Ovary (tissue), 9 donors: ENCODE results near the gene PPP1R14C. TPM values are rescaled to one million over a fixed set of nuclear protein-coding genes. Genes with fewer than 3 reads are reported as not detected.

Experiments
- DNase-seq, 5 donors: peaks; one replicate each; pipeline ENCODE4 v3.0.0-alpha.2; 2019 to 2020
- H3K27ac ChIP-seq, 2 donors: fragments of 200-600 bp; one replicate each; pipeline versions ENCODE4 v1.5.1 to v1.8.0; 2019 to 2022
- H3K27me3 ChIP-seq: fragments of 200-600 bp; one replicate; pipeline ENCODE4 v1.8.0; 2022
- H3K36me3 ChIP-seq: fragments of 200-600 bp; sonication (generic); one replicate; pipeline ENCODE4 v1.5.1; 2019
- H3K4me1 ChIP-seq: one replicate; pipeline ENCODE4 v1.8.1; 2013; ENCODE audit warnings: mild to moderate bottlenecking, moderate library complexity; ENCODE audit not compliant: insufficient read depth
- H3K4me3 ChIP-seq: fragments of 200-600 bp; sonication (generic); one replicate; pipeline ENCODE4 v1.5.1; 2017
- H3K9me3 ChIP-seq, 2 donors: fragments of 200-600 bp in 1 of 2; sonication (generic) in 1 of 2; one replicate each; pipeline versions ENCODE4 v1.5.1 to v1.8.1; 2013 to 2019; ENCODE audit warnings: mild to moderate bottlenecking in 1 of 2, moderate library complexity in 1 of 2
- CTCF ChIP-seq, 3 donors: fragments of 450-650 bp in 2 of 3; fragments of 200-600 bp in 1 of 3; IDR thresholded peaks; one replicate each; pipeline versions ENCODE4 v1.5.1 to v1.8.0; 2016 to 2022; ENCODE audit warnings: antibody characterized with exemption in 3 of 3, mild to moderate bottlenecking in 1 of 3
- EP300 ChIP-seq: sonication (generic); formaldehyde crosslinking; IDR thresholded peaks from one replicate; pipeline ENCODE4 v1.6.1; 2017; ENCODE audit warnings: antibody characterized with exemption
- POLR2A ChIP-seq: fragments of 450-650 bp; IDR thresholded peaks from one replicate; pipeline ENCODE4 v1.6.1; 2017; ENCODE audit warnings: antibody characterized with exemption, mild to moderate bottlenecking, moderate library complexity
- WGBS, 3 donors: extraction: QIAGEN DNeasy Blood & Tissue Kit in 1 of 3; methylation state at CpG; one replicate each; pipeline versions ENCODE4 v1.1.5 to v1.1.7; 2013 to 2017; 5-methylcytosine and 5-hydroxymethylcytosine counted together
- intact Hi-C, 4 donors: fragments of 100-400 bp; cut with DNase I; formaldehyde crosslinking; loops; one replicate each; pipeline versions ENCODE4 v1.11.0 to v1.15.1; 2022 to 2023
- polyA plus RNA-seq, 2 donors: library from polyadenylated mRNA; stranded (reverse); fragments of 200-250 nt in 1 of 2; fragments of 350-450 nt in 1 of 2; fragmentation: Illumina TruSeq in 1 of 2; extraction: RNeasy Lipid Tissue Mini Kit (QIAGEN cat#74804) in 1 of 2; gene quantifications; one replicate each; pipeline ENCODE4 v1.2.3, GENCODE V29; 2013 to 2014
- total RNA-seq, 7 donors: library from RNA; depleted of rRNA in 2 of 7; stranded (reverse); fragments of >200 nt in 2 of 7; fragmentation: NEBNext Ultra II Directional in 3 of 7; extraction: Animal tissue kit (Norgen Biotek cat#: 25700) in 3 of 7; gene quantifications; one replicate each; pipeline versions ENCODE4 v1.1.0 to v1.2.4, GENCODE V29; 2016 to 2023
- donor health status: DM: no; HTN: no; CAD: no; lungs with moderate emphysema.
- donor health status: DM: no; HTN: no; CAD: no.
- donor health status: Bipolar disorder and iron deficiency.
- donor health status: DM: yes; HTN: yes; CAD: no.
- donor health status: DM: no; HTN: no; CAD: no.
- donor health status: DM: yes; HTN: yes; CAD: no.

The PPP1R14C gene
- total and polyA plus RNA-seq, 9 donors, result 0.12 to 8.6 (median 0.40) TPM; not detected in 2

DNA sequence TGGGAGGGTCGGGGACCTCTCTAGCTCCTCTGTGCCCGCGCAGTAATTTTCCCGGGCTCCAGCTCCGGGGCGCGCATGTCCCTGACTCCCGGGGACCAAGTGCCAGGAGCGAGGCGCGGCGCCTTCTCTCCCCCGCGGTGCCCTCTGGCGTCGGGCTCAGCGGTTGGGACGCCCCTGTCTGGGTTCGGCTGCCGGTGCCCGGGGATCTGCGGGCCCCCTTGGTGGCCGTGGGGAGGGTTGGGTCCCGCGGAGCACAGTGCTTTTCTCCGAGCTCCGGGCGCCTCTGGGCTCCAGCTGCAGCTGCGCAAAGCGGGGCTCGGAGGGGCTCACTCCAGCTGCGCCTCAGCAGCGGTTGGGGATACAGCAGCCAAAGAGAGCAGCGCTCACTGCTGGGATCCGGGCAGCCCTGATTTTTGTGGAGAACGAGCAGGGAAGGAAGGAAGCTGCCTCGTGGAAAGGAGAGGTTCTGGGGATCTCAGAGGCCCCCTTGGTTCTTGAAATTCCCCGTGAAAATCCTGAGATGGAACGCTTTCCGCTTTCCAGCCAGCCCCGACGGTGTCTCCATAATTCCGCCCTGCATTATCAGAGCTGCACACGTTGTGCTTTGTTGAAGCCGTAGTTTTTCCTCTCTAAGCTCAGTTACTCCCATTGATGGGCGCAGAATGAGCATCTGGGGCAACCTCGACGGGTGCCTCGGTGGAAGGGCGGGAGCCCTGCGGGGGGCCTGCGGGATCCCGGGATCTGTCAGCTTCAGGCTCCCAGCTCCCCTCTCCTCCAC, 861 bp downstream of the PPP1R14C start:
- no peaks in the 10 kb centered on the region for H3K36me3 ChIP-seq
- peak overlapping the region; percentile 31 for H3K4me3 ChIP-seq
- H3K9me3 ChIP-seq, result no peaks in the 10 kb centered on the region
- no peak overlapping the region for H3K27ac ChIP-seq
- peaks cover 6% of the 10 kb centered on the region for H3K4me1 ChIP-seq
- no peak for DNase-seq
- H3K27me3 ChIP-seq, result no peaks in the 10 kb centered on the region
- TF ChIP-seq CTCF (IDR thresholded peaks at IDR 0.05) (no peak), POLR2A (no peak), EP300 (no peak)
- intact Hi-C loops, result no loop called here
- WGBS, 3 donors, result 1 to 3% (median 2%) methylated on average over 48 to 53 of the region's 53 CpGs

DNA sequence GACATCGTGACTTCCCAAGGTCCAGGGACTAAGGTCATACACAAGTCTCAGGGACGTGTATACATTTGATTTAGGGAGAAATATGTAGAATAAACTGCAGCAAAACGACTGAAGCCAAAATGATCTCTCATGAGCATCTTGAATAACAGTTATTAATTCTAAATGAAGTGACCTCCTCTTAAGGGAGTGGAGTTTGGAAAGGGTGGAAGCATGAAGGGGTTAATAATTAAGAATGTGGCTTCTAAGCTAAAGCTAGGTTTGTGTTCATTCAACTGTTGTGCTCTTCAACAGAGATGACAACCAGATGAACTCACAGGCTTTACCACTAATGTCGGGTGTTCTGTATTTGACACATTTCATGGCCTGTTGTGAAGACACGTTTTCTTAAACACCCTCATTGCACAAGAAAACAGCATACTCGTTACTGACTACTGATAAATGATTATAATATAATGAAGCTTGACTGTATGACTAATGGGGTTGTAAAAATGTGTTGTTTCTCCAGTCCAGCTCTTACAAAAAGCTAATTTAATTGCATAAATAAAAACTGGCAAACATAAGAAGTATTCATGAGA, 1.5 kb downstream of the PPP1R14C start:
- intact Hi-C loops, result no loop called here
- WGBS, 3 donors, result 16 to 23% (median 22%) methylated on average over 6 of the region's 6 CpGs
- Histone ChIP-seq H3K36me3 (no peaks in the 10 kb centered on the region), H3K4me1 (peaks cover 6% of the 10 kb centered on the region), H3K27ac (no peak overlapping the region), H3K27me3 (no peaks in the 10 kb centered on the region), H3K9me3 (no peaks in the 10 kb centered on the region), H3K4me3 (no peak overlapping the region)
- no peak for TF ChIP-seq POLR2A
- no peak for TF ChIP-seq CTCF (IDR thresholded peaks at IDR 0.05)
- no peak for TF ChIP-seq EP300
- no peak for DNase-seq

GRCh38 chr6:150145427-150145826, 2.6 kb downstream of the PPP1R14C start:
- Histone ChIP-seq H3K27me3 (no peaks in the 10 kb centered on the region), H3K27ac (no peak overlapping the region), H3K9me3 (no peaks in the 10 kb centered on the region), H3K4me1 (peaks cover 6% of the 10 kb centered on the region), H3K4me3 (no peak overlapping the region), H3K36me3 (no peaks in the 10 kb centered on the region)
- intact Hi-C loops, result no loop called here
- 80 to 89% (median 84%) methylated on average over 3 of the region's 3 CpGs for WGBS, 3 donors
- TF ChIP-seq EP300 (no peak), POLR2A (no peak), CTCF (IDR thresholded peaks at IDR 0.05) (no peak)
- DNase-seq, result no peak

DNA sequence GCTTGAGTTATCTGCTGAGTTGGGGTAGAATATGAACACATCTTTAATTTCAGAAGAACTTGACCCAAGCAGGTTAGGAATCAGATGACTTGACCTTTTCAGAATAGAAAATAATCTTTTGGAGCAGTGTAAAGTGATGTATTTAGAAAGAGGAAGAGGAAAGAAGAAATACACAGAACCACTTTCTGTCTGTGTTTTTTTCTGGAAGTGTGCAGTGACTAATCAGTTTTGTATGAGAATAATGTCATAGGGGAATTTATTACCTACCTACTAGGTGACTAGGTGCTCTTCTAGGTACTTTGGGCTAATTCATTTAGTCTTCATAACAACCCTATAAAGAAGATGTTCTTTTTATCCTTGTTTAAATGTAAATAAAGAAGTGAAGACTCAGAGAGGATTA, 3.0 kb downstream of the PPP1R14C start:
- no peaks in the 10 kb centered on the region for H3K27me3 ChIP-seq
- peaks cover 6% of the 10 kb centered on the region for H3K4me1 ChIP-seq
- DNase-seq, result no peak
- no peaks in the 10 kb centered on the region for H3K36me3 ChIP-seq
- H3K27ac ChIP-seq, result no peak overlapping the region
- TF ChIP-seq EP300 (no peak), CTCF (IDR thresholded peaks at IDR 0.05) (no peak), POLR2A (no peak)
- H3K9me3 ChIP-seq, result no peaks in the 10 kb centered on the region
- no peak overlapping the region for H3K4me3 ChIP-seq
- intact Hi-C loops, result no loop called here
